H1 (cell line): Measurements from ENCODE around the gene CNGB1.

Experiments used
- ATF3 ChIP-seq: IDR thresholded peaks from 2 replicates; pipeline ENCODE4 v1.6.1; 2011; ENCODE audit warnings: low read depth, mild to moderate bottlenecking, low read length; ENCODE audit not compliant: insufficient read depth
- BACH1 ChIP-seq: IDR thresholded peaks from 2 replicates; pipeline ENCODE4 v1.6.1; 2012; ENCODE audit warnings: low read length, improper control_type of control experiment
- CREB1 ChIP-seq: IDR thresholded peaks from 2 replicates; pipeline ENCODE4 v1.6.1; 2012; ENCODE audit warnings: inconsistent platforms
- CTCF ChIP-seq, 3 experiments: IDR thresholded peaks; 1 replicate in 2 of 3; 2 replicates in 1 of 3; pipeline versions ENCODE4 v1.5.1 to v1.6.1; 2011; ENCODE audit warnings: low read length in 3 of 3, mild to moderate bottlenecking in 3 of 3, inconsistent platforms in 2 of 3, low read depth in 1 of 3, moderate library complexity in 1 of 3; ENCODE audit not compliant: insufficient read depth in 1 of 3; ENCODE audit errors: control extremely low read depth in 1 of 3
- EP300 ChIP-seq, 2 experiments: IDR thresholded peaks; 1 replicate in 1 of 2; 2 replicates in 1 of 2; pipeline ENCODE4 v1.6.1; 2011 to 2012; ENCODE audit warnings: low read depth in 2 of 2, low read length in 2 of 2, mild to moderate bottlenecking in 2 of 2, borderline replicate concordance in 1 of 2, inconsistent platforms in 1 of 2, moderate library complexity in 1 of 2
- HDAC6 ChIP-seq: IDR thresholded peaks from one replicate; pipeline ENCODE4 v1.7.1; 2012; ENCODE audit warnings: low read depth, mild to moderate bottlenecking, inconsistent platforms, low read length, moderate library complexity
- MAFK ChIP-seq: IDR thresholded peaks from 2 replicates; pipeline ENCODE4 v1.6.1; 2012; ENCODE audit warnings: low read depth, mild to moderate bottlenecking, improper control_type of control experiment, low read length
- POLR2A ChIP-seq, 2 experiments: IDR thresholded peaks; 1 replicate in 1 of 2; 2 replicates in 1 of 2; pipeline ENCODE4 v1.6.1; 2011; ENCODE audit warnings: low read depth in 2 of 2, low read length in 2 of 2, mild to moderate bottlenecking in 2 of 2; ENCODE audit errors: control extremely low read depth in 1 of 2
- POLR2AphosphoS5 ChIP-seq: IDR thresholded peaks from 2 replicates; pipeline ENCODE4 v1.6.1; 2011; ENCODE audit warnings: low read depth, low read length
- TAF1 ChIP-seq: IDR thresholded peaks from 2 replicates; pipeline ENCODE4 v1.6.1; 2011; ENCODE audit warnings: mild to moderate bottlenecking, low read depth, low read length

GRCh38 chr16:57972306-57972705 is 1.4 kb upstream of the CNGB1 start:
- TF ChIP-seq POLR2A (IDR thresholded peaks at IDR 0.05; ENCODE audit: control extremely low read depth in 1 of 2, low read depth in 2 of 2, low read length in 2 of 2) (no peak), CTCF (IDR thresholded peaks at IDR 0.05; ENCODE audit: control extremely low read depth in 1 of 3, insufficient read depth in 1 of 3, low read depth in 1 of 3, low read length in 3 of 3) (no peak), ATF3 (no peak), TAF1 (no peak), MAFK (no peak), EP300 (IDR thresholded peaks at IDR 0.05; ENCODE audit: borderline replicate concordance in 1 of 2, low read depth in 2 of 2, low read length in 2 of 2) (no peak), BACH1 (no peak), POLR2AphosphoS5 (no peak), CREB1 (no peak), HDAC6 (no peak)
